HG03135 (cell line): Measurements from ENCODE around the gene DGKQ.
"Not testable (repeated sequence)": the region's sequence is repeated elsewhere in the genome, so short reads cannot be mapped to it uniquely, and the experiment has no call there.

Source experiments
- ATAC-seq: cut with Tn5 transposase; IDR thresholded peaks from one replicate; pipeline ENCODE4 v1.9.1; 2021; ENCODE audit warnings: mild to moderate bottlenecking, moderate library complexity; ENCODE audit not compliant: unreplicated experiment

DGKQ gene

DNA sequence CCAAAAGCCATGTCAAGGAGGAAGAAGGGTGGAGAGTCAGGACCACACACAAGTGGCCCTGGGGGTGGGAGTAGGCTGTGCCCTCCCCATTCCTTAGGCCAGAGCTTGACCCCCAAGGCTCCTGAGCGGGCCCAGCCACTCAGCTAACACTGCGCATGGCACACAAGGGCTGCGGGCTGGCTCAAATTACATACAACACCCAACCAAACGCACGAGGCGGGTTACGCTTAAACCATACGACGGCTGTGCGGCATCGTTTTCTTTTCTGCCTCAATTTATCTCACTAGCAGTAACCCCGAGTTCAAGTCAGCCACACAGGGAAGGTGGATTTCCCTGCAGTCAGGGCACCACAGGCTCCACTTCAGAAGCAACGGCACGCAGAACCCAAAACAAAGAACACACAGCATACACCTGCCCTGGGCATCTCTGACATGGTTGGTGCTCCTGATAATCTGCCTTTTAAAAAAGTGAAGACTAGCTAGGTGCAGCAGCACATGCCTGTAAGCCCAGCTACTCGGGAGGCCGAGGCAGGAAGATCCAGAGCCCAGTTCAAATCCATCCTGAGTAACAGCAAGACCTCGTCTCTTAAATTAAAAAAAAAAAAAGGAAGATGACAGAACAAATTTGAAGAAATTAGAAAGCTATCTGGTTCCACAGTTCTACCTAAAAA lies 44.1 kb downstream of the DGKQ start:
- ATAC-seq, result no peak

DNA sequence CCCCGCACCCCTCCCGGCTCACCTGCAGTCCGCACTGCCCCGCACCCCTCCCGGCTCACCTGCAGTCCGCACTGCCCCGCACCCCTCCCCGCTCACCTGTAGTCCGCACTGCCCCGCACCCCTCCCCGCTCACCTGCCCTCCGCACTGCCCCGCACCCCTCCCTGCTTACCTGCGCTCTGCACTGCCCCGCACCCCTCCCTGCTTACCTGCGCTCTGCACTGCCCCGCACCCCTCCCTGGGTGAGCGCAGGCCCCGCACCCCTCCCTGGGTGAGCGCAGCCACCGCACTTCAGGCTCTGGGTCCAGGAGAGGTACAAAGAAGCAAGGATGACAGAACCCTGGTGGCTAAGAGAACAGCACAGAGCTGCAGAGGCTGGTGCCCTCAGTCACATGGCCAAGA lies 45.8 kb downstream of the DGKQ start:
- not testable (repeated sequence) for ATAC-seq

DNA sequence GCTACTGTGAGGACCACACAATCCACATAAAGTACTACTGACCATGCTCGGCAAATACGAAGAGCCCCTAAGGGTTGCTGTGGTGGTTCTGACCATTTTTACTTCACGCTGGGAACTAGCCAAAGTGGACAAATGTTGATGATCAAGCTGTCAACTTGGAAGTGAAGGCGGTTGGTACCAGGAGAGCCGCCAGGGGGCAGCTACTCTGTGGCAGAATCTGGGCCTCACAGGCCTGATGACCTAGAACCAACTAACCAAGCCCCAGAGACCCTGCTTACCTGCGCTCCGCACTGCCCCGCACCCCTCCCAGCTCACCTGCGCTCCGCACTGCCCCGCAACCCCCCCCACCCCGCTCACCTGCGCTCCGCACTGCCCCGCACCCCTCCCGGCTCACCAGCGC lies 46.8 kb downstream of the DGKQ start:
- ATAC-seq, result no peak

DNA sequence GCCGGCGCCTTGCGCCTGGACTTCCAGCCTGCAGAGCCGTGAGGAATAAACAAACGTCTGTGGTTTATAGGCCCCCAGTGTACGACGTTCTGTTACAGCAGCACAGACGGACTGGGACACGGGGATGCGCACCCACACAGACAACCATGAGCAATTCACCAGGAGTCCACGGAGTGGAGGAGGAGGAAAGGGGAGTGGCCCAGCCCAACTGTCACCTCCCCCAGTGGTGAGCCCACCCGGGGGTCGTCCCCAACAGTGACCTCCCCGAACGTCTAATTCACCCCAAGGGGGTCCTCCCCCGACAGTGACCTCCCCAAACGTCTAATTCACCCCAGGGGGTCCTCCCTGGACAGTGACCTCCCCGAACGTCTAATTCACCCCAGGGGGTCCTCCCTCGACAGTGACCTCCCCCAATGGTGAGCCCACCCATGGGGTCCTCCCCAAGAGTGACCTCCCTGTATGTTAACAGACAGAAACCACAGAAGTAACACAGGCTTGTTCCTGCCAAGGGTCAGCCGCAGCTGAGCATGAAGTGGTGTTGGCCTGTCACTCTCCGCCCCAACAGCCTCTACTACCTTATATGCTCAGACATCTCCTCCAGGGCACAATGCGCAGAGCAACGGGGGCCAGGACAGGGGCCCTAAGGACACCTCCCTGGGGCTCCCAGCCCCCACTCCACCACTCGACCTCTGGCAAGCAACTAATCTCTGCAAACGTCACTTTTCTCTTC lies 47.4 kb downstream of the DGKQ start:
- ATAC-seq, result no peak

- ATAC-seq, result no peak
These were observed 48.2 kb downstream of the DGKQ start for GRCh38 chr4:925171-925570.

DNA sequence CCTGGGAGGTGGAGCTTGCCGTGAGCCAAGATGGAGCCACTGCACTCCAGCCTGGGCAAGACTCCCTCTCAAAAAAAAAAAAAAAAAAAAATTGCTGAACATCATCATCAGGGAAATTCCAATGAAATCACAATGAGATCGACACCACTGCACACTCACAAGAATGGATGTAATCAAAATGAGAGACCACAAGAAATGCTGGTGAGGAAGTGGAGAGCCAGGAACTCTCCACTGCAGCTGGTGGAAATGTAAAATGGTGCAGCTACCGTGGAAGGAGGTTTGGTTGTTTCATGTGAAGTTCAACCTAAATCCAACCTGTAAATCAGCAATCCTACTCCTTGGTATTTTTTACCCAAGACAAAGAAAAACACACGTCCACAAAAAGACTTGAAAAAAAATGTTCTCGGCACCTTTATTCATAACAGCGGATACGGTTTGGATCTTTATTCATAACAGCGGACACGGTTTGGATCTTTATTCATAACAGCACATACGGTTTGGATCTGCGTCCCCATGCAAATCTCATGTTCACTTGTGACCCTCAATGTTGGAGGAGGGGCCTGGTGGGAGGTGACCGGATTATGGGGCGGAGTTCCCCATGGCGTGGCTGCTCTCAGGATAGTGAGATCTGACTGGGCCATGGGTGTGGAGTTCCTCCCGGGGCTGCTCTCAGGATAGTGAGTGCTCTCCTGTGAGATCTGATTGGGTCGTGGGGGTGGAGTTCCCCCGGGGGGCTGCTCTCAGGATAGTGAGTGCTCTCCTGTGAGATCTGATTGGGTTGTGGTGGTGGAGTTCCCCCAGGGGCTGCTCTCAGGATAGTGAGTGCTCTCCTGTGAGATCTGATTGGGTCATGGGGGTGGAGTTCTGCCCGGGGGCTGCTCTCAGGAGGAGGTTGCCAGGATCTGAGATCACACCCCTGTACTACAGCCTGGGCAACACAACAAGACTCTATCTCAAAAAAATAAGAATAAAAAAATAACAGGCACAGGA lies 49.0 kb downstream of the DGKQ start:
- ATAC-seq, result no peak

DNA sequence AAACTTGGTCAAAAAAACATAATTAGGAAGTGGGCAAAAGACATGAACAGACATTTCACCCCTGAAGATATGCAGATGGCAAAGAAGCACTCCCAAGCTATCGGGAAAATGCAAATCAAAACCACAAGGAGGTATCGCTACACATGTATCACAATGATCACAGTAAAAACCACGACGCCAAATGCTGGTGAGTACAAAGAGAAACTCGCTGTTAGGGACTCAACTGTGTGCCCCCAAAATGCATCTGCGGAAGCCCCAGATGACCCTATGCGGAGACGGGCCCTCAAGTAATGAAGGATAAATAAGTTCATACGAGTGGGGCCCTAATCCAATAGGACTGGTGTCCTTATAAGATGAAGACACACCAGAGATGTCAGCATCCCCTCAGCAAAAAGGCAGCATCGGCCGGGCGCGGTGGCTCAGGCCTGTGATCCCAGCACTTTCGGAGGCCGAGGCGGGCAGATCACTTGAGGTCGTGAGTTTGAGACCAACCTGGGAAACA lies 51.5 kb downstream of the DGKQ start:
- ATAC-seq, result peak; percentile 48

- ATAC-seq, result not testable (repeated sequence)
These were observed 54.2 kb downstream of the DGKQ start for GRCh38 chr4:919004-919680.

DNA sequence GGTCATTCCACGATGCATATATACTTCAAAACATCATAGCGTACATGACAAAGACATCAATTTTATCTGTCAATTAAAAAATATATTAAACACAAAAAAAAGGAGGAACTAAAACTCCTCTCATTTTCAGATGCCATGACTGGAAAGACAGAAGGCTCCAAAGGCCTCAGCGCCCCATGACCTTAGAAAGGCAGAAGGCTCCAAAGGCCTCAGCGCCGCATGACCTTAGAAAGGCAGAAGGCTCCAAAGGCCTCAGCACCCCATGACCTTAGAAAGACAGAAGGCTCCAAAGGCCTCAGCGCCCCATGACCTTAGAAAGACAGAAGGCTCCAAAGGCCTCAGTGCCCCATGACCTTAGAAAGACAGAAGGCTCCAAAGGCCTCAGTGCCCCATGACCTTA lies 54.8 kb downstream of the DGKQ start:
- not testable (repeated sequence) for ATAC-seq

DNA sequence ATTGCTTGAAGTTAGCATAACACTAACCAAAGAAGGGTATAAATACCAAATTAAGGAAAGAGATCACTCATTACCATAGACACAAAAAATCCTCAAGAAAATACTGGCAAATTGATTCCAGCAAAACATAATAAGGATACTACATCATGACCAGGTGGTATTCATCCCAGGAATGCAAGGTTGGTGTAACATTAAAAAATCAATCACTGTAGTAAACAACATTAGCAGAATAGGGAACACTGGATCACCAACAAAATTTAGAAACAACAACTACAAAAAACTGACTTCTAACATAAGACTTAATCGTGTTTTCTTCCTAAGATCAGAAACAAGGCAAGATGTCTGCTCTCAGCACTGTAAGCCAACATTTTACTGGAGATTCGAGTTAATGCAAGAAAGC lies 55.4 kb downstream of the DGKQ start:
- ATAC-seq, result no peak

GRCh38 chr4:917466-917865 lies 55.9 kb downstream of the DGKQ start:
- no peak for ATAC-seq

- ATAC-seq, result no peak
These were observed 57.8 kb downstream of the DGKQ start for GRCh38 chr4:915595-915994.

GRCh38 chr4:915041-915474 lies 58.3 kb downstream of the DGKQ start:
- ATAC-seq, result no peak

- no peak for ATAC-seq
These were observed 58.8 kb downstream of the DGKQ start for GRCh38 chr4:914531-914930.

- ATAC-seq, result no peak
These were observed 60.1 kb downstream of the DGKQ start for GRCh38 chr4:913280-913618.

GRCh38 chr4:912548-913279 lies 60.7 kb downstream of the DGKQ start:
- ATAC-seq, result no peak

GRCh38 chr4:911871-912490 lies 61.4 kb downstream of the DGKQ start:
- no peak for ATAC-seq

GRCh38 chr4:911221-911751 lies 62.1 kb downstream of the DGKQ start:
- no peak for ATAC-seq

DNA sequence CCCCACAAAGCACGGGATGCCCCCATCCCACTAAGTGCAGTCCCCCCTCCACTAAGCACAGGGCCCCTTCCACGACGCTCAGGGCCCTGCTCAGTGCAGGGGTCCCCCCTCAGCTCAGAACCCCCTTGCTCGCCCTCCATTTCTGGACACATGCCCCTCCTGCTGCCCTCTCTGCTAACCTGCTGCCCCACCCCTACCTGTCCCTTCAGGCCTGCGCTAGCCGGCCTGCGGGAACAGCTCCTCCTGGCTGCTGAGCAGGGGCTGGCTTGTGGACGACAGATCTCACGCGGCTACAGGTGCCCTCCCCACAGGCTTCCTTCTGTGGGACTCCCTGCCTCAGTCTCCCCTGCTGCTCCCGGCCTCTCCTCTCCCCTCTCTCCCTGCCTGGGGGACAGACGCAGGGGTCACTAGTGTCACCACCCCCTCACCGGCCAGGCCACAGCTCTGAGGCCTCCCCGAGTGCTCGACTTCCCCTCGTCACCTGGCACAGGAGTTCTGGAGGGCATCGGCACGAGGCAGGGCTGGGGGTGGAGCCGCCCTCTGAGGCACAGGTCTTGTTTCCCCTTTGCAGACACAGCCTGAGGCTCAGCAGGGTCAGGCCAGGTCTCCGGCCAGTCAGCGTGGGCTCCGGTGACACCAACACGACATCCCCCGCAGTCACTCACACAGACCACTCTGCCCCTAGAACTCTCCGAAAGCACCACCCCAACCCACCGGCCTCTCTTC lies 62.8 kb downstream of the DGKQ start:
- ATAC-seq, result no peak
